ENCODE data around the gene AGAP3.

AGAP3 gene

DNA sequence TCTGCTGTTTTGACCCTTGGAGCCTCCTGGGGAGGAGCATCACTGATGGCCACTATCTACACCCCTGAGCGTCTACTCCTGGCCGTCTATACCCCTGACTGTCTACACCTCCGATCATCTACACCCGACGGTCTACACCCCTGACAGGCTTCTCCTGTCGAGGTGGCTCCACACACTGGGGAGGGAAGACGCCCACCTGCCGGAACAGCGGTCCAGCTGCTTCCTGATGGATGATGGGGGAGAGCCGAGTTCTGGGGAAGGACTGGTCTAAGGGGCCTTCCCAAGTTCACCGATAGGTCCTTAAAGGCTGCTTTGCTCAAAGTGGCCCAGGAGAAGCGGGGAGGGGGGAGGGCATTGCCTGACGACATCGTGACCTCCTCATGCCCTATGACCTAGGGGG, 41.9 kb downstream of the AGAP3 start:
- peaks cover 84% of the 10 kb centered on the region for H3K36me3 ChIP-seq (ENCODE audit: control insufficient read depth, insufficient read depth, low read length)
- H3K4me1 ChIP-seq (ENCODE audit: control insufficient read depth, insufficient read depth, low read length, poor library complexity, severe bottlenecking): peaks cover 14% of the 10 kb centered on the region
- H3K4me3 ChIP-seq (ENCODE audit: extremely low read depth, insufficient read depth, low read length, poor library complexity, severe bottlenecking): no peak overlapping the region
- WGBS, 2 experiments (ENCODE audit: insufficient coverage in 2 of 2): 88% methylated on average over 9 to 13 of the region's 14 CpGs
- no peak overlapping the region for H3K27ac ChIP-seq (ENCODE audit: low read depth, low read length, severe bottlenecking)
- H3K9me3 ChIP-seq (ENCODE audit: control insufficient read depth, low read length): no peaks in the 10 kb centered on the region

DNA sequence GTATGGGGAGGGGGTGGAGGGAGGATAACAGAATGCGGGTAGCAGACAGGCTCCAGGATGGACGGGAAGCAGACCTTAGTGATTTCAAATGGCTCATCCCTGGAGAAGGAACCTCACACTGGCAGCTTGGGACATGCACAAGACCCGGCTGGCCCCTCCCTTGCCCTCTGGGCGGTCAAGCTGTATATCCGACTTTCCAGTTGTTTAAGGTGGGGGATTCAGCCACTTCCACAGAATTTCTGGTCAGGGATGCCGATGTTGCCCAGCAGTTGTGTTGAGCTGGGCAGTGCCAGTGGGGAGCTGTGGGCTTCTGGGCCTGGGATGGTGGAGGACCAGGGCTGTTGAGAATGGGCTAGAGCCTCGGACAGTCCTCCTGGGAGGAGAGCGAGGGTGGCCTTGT, 42.4 kb downstream of the AGAP3 start:
- no peak overlapping the region for H3K27ac ChIP-seq (ENCODE audit: low read depth, low read length, severe bottlenecking)

DNA sequence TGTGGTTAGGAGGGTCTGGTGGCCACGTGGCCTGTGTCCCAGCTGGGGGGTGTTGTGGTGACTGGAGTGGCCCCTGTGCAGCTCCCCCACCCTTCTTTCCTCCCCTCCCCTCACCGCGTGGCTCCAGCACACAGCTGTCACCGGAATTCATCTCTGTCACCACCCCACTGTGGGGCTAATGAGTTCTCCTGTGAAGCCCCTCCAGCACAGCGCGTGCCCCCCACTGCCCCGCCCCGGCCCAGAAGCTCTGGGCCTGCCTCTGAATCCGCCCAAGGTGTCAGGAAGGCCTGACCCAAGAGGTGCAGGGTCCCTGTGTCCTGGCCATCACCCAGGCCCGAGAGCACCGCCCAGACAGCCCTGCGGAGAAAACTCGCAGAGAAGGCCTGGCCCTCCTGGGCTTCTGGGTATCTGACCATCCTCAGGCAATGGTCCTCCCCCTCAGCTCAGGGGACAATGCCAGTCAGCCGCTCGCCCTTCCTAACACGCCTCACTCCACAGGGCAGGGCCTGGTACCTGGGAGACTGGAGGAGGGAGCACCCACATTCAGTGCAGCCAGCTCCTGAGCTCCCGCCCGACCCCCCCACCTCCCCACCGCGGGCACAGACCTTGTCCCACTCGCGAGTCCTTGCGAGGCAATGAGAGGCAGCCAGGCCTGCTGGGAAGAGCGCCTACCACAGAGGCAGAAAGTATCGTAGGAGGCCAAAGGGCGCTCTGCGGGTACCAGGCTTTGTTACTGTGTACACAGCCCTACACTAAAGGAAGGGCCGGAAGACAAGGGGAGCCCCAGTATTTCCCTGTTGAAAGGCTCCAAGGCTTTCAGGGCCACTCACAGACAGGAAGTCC, 43.1 kb downstream of the AGAP3 start:
- H3K4me1 ChIP-seq (ENCODE audit: control insufficient read depth, insufficient read depth, low read length, poor library complexity, severe bottlenecking): peaks cover 14% of the 10 kb centered on the region
- no peaks in the 10 kb centered on the region for H3K9me3 ChIP-seq (ENCODE audit: control insufficient read depth, low read length)
- 90 to 91% methylated on average over 21 to 23 of the region's 28 CpGs for WGBS, 2 experiments (ENCODE audit: insufficient coverage in 2 of 2)
- no peak overlapping the region for H3K27ac ChIP-seq (ENCODE audit: low read depth, low read length, severe bottlenecking)
- no peak overlapping the region for H3K4me3 ChIP-seq (ENCODE audit: extremely low read depth, insufficient read depth, low read length, poor library complexity, severe bottlenecking)
- peaks cover 88% of the 10 kb centered on the region for H3K36me3 ChIP-seq (ENCODE audit: control insufficient read depth, insufficient read depth, low read length)

More for the DNA sequence above, 42.4 kb downstream of the AGAP3 start:
- no peak overlapping the region for H3K4me3 ChIP-seq (ENCODE audit: extremely low read depth, insufficient read depth, low read length, poor library complexity, severe bottlenecking)
- peaks cover 14% of the 10 kb centered on the region for H3K4me1 ChIP-seq (ENCODE audit: control insufficient read depth, insufficient read depth, low read length, poor library complexity, severe bottlenecking)
- no peaks in the 10 kb centered on the region for H3K9me3 ChIP-seq (ENCODE audit: control insufficient read depth, low read length)
- H3K36me3 ChIP-seq (ENCODE audit: control insufficient read depth, insufficient read depth, low read length): peaks cover 87% of the 10 kb centered on the region
- WGBS, 2 experiments (ENCODE audit: insufficient coverage in 2 of 2): 94 to 99% methylated on average over 3 to 8 of the region's 8 CpGs

DNA sequence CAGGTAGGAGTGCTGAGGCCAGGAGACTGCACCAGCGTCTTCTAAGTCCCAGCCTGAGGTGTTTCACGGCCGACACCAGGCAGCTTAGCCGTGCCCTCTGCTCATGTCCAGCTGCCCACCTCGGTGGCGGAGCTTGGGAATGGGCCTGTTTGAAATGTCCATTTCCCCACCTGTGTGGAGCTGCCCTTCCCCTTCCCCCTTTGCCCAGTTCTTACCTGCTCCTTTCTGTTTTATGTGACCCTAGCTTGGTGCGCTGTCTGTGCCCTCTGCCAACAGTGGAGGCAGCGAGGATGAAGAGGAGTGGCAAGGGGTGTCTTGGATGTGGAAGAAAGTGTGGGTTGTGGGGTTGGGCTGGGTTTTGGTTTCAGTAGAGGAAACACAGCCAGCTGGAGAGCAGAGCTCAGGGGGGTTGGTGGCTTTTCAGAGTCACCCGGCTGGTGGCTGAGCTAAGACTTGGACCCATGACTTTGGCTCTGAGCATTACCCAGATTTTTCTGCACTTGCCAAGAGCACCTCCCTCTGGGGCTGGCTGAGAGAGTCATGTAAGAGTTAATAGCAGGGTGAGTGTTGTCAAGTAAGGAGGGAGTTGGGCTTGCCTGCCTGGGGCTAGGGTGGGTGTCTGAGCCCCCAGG, 43.8 kb downstream of the AGAP3 start:
- H3K4me1 ChIP-seq (ENCODE audit: control insufficient read depth, insufficient read depth, low read length, poor library complexity, severe bottlenecking): peaks cover 13% of the 10 kb centered on the region
- WGBS, 2 experiments (ENCODE audit: insufficient coverage in 2 of 2): 93 to 99% methylated on average over 7 to 9 of the region's 9 CpGs
- no peak overlapping the region for H3K27ac ChIP-seq (ENCODE audit: low read depth, low read length, severe bottlenecking)
- no peak overlapping the region for H3K4me3 ChIP-seq (ENCODE audit: extremely low read depth, insufficient read depth, low read length, poor library complexity, severe bottlenecking)
- H3K9me3 ChIP-seq (ENCODE audit: control insufficient read depth, low read length): no peaks in the 10 kb centered on the region
- H3K36me3 ChIP-seq (ENCODE audit: control insufficient read depth, insufficient read depth, low read length): peaks cover 89% of the 10 kb centered on the region

DNA sequence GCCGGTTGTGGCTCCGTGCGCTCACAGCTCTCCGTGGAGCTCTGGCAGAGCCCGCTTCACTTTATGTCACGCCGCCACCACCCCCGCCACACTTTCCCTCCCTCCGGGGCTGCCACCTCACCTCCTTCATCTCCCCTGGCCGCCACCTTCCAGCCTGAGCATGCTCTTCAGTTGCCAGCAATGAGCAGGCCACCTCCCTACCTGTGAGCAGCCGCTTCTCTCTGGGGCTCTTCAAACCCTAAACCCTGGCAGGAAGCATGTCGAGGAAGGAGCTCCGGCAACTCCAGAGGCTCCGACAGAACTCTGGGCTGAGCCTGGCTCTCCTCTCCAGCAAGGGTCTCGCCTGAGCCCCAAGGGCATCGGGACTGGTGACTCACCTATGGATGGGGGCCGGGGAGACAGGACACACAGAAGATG, 44.5 kb downstream of the AGAP3 start:
- Histone ChIP-seq H3K9me3 (ENCODE audit: control insufficient read depth, low read length) (no peaks in the 10 kb centered on the region), H3K27ac (ENCODE audit: low read depth, low read length, severe bottlenecking) (no peak overlapping the region), H3K4me3 (ENCODE audit: extremely low read depth, insufficient read depth, low read length, poor library complexity, severe bottlenecking) (no peak overlapping the region), H3K36me3 (ENCODE audit: control insufficient read depth, insufficient read depth, low read length) (peaks cover 93% of the 10 kb centered on the region), H3K4me1 (ENCODE audit: control insufficient read depth, insufficient read depth, low read length, poor library complexity, severe bottlenecking) (peaks cover 6% of the 10 kb centered on the region)
- 96 to 98% methylated on average over 15 of the region's 17 CpGs for WGBS, 2 experiments (ENCODE audit: insufficient coverage in 2 of 2)

DNA sequence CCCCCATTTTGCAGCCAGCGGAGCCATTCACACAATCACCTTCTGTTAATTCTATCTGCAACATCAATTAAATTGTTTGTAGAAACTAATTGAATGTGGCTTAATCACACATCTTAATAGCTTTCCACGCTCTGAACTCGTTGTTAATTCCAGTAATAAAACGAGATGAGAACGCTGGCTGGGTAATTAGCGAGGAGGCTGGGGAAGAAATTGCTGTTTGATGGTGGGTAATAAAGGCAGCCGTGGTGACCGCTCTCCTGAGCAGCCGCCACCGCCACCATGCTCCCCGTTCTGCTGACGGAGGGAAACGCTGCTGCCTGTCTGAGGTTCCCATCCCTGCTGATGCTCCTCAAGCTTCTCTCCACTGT, 44.9 kb downstream of the AGAP3 start:
- Histone ChIP-seq H3K27ac (ENCODE audit: low read depth, low read length, severe bottlenecking) (no peak overlapping the region), H3K36me3 (ENCODE audit: control insufficient read depth, insufficient read depth, low read length) (peaks cover 97% of the 10 kb centered on the region), H3K9me3 (ENCODE audit: control insufficient read depth, low read length) (no peaks in the 10 kb centered on the region), H3K4me1 (ENCODE audit: control insufficient read depth, insufficient read depth, low read length, poor library complexity, severe bottlenecking) (peaks cover 5% of the 10 kb centered on the region), H3K4me3 (ENCODE audit: extremely low read depth, insufficient read depth, low read length, poor library complexity, severe bottlenecking) (no peak overlapping the region)
- 80 to 92% methylated on average over 10 to 12 of the region's 13 CpGs for WGBS, 2 experiments (ENCODE audit: insufficient coverage in 2 of 2)

DNA sequence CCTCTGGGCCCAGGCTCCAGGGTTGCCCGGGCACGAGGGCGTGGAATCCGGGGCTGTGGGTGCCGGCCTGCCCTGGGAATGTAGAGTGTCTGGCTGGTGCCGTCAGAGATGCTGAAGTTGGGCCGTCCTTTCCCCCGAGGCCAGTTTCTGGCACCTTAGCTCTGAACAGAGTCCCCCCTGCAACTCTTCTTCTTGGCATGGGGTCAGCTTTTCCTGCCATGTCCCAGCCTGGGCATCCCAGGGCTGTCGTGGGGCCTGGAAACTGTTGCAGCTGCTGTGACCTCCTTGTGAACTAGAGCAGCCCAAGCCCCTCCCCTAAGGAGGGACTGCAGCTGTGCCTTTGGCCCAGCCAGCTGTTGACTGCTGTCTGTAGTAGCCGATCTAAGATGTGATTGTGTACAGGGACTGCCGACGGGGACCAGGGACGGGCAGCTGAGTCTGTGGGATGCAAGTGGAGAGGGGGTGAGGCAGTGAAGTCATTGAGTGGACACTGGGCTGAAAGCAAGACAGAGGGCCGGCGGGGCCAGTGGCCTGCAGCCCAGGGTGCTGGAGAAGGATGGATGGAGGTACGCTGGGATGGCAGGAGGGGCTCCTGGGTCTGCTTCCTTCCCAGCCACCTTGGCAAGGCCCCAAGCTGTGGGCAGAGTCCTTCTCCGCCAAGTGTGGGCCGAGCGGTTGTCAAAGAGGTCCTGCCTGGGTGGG, 45.5 kb downstream of the AGAP3 start:
- no peaks in the 10 kb centered on the region for H3K9me3 ChIP-seq (ENCODE audit: control insufficient read depth, low read length)
- H3K27ac ChIP-seq (ENCODE audit: low read depth, low read length, severe bottlenecking): no peak overlapping the region
- H3K4me3 ChIP-seq (ENCODE audit: extremely low read depth, insufficient read depth, low read length, poor library complexity, severe bottlenecking): no peak overlapping the region
- peaks cover 98% of the 10 kb centered on the region for H3K36me3 ChIP-seq (ENCODE audit: control insufficient read depth, insufficient read depth, low read length)
- 92 to 96% methylated on average over 15 to 17 of the region's 19 CpGs for WGBS, 2 experiments (ENCODE audit: insufficient coverage in 2 of 2)
- H3K4me1 ChIP-seq (ENCODE audit: control insufficient read depth, insufficient read depth, low read length, poor library complexity, severe bottlenecking): peaks cover under 1% of the 10 kb centered on the region

DNA sequence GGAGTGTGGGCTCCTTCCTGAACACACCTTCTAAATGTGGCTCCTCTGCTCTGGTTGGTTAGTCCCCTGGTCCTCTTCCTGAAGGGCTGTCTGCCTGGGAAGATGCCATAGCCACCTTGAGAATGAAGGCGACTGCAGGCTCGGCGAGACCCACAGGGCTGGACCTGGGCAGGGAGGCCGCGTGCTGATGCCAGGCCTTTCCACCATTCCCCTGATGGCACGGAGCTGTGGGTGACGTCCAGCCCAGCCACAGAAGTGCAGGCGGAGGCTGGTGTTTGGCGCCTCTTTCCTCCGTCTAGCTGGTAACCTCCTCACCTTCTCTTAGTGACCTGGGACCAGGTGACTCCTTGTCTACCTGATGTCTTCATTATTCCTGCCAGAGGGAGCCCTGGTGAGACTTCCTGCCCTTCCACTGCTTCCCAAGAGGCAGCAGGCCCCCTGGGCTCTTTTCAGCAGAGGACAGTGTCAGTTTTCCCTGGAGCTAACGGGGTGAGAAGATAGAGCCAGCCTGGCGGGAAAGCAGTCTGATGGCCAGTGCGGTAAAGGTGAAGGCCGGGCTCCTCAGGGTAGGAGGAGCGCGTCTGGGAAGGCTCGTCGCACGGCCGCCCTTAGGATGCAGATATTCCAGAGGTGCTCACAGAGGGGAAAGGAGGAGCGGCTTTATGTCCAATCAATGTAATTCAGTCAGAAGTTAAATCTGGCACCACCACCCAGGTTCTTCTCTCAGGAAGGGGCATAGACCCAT, 46.4 kb downstream of the AGAP3 start:
- Histone ChIP-seq H3K4me1 (ENCODE audit: control insufficient read depth, insufficient read depth, low read length, poor library complexity, severe bottlenecking) (peaks cover 1% of the 10 kb centered on the region), H3K27ac (ENCODE audit: low read depth, low read length, severe bottlenecking) (no peak overlapping the region)
- WGBS, 2 experiments (ENCODE audit: insufficient coverage in 2 of 2): 92 to 97% methylated on average over 10 to 21 of the region's 21 CpGs

DNA sequence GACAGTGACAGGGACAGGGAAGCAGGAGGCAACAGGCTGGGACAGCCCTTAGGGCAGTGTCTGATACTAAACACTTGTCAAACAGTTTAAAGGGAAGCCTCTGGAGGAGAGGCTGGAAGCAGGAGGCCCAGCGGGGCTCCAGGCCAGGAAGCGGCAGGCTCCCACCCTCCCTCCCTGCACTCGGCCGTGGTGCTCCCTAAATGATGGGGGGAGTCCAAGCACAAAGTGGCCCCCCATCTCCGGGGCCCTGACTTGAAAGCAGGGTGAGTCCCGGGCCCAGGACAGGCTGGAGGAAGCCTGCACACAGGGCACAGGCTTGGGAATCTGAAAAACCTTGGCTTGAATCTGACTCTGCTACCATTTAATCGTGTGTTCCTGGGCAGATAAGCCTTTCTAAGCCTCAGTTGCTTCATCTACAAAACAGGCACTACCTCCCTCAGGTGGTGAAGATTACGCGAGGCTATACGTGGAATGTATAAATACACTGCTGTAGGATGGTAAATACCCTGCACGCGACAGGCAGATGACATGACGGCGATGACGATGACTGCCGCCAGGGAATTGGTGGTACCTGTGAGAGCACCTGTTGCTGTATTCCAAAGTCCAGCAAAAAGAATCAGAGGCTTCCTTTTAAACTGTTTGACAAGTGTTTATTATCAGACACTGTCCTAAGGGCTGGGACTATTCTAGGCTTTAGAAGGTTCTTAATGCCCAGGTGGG, 47.2 kb downstream of the AGAP3 start:
- no peaks in the 10 kb centered on the region for H3K9me3 ChIP-seq (ENCODE audit: control insufficient read depth, low read length)
- 91 to 95% methylated on average over 14 to 15 of the region's 16 CpGs for WGBS, 2 experiments (ENCODE audit: insufficient coverage in 2 of 2)
- no peak overlapping the region for H3K4me3 ChIP-seq (ENCODE audit: extremely low read depth, insufficient read depth, low read length, poor library complexity, severe bottlenecking)
- peaks cover 94% of the 10 kb centered on the region for H3K36me3 ChIP-seq (ENCODE audit: control insufficient read depth, insufficient read depth, low read length)
- H3K4me1 ChIP-seq (ENCODE audit: control insufficient read depth, insufficient read depth, low read length, poor library complexity, severe bottlenecking): peaks cover 9% of the 10 kb centered on the region
- no peak overlapping the region for H3K27ac ChIP-seq (ENCODE audit: low read depth, low read length, severe bottlenecking)

More for the DNA sequence above, 46.4 kb downstream of the AGAP3 start:
- H3K36me3 ChIP-seq (ENCODE audit: control insufficient read depth, insufficient read depth, low read length): peaks cover 97% of the 10 kb centered on the region
- H3K4me3 ChIP-seq (ENCODE audit: extremely low read depth, insufficient read depth, low read length, poor library complexity, severe bottlenecking): no peak overlapping the region
- no peaks in the 10 kb centered on the region for H3K9me3 ChIP-seq (ENCODE audit: control insufficient read depth, low read length)
